Fibroblast of upper back skin (primary cell): ENCODE data around the gene CD247.

ENCODE experiments used
- DNase-seq: peaks from one replicate; pipeline ENCODE4 v3.0.0-alpha.2; 2013

The CD247 gene

DNA sequence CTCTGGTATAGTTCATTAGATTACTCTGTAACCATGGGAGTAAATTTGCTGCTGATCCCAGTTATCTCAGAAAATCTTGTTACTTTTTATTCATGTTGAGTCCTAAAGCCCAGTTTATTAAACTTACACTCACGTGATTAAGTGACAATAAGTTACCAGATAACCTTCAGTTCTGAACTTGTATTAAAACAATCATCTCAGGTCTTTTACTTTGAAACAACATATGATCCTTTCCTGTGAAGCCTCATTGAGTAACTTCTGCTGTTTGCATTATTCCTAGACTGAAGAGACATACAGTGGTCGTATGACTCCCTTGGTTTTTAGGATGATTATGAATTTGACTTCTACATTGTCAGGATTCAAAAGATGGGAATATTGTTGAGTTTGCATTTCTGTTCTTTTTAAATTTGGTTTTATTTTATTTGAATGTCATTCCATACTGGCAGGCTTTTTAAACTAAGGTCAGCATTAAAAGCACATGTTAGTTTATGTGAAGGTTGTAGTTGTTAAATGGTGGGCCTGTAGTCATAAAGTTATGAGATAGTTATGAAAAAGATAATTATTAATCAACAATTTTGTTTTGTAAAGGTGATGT is 117.9 kb downstream of the CD247 start:
- DNase-seq: no peak

DNA sequence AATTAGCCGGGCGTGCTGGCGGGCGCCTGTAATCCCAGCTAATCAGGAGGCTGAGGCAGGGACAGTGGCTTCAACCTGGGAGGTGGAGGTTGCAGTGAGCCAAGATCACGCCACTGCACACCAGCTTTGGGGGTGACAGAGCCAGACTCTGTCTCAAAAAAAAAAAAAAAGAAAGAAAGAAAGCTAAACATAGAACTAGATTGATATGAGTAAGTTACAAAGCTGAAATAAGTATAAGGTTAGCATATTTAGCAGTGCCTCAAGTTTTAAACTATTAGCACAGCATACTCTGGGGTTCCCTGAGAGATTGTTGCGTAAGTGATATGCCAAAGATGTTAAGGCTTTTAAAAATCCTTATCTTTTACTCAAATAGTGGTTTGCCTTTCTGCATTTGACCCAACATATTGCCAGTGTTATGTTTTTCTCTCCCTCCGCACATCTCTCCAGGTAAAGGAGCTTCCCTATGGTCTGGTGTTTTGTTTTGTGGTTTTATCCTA is 126.1 kb downstream of the CD247 start:
- no peak for DNase-seq

DNA sequence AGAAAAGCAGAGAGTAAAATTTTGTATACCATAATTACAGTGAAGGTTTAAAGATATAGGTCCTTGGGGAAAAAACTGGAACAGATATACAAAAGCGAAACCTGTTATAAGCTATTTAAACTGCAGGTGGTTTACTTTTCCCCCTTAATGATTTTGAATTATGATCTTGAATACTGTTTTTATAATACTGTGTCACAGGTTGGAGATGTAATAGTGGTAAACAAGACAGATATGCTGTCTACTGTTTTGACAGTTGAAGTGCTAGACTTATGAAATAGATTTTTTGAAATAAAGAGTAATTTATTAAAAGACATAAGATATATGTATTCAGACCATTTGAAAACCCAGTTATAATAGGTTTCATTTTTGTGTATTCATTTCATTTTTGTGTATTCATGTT is 129.4 kb downstream of the CD247 start:
- no peak for DNase-seq

DNA sequence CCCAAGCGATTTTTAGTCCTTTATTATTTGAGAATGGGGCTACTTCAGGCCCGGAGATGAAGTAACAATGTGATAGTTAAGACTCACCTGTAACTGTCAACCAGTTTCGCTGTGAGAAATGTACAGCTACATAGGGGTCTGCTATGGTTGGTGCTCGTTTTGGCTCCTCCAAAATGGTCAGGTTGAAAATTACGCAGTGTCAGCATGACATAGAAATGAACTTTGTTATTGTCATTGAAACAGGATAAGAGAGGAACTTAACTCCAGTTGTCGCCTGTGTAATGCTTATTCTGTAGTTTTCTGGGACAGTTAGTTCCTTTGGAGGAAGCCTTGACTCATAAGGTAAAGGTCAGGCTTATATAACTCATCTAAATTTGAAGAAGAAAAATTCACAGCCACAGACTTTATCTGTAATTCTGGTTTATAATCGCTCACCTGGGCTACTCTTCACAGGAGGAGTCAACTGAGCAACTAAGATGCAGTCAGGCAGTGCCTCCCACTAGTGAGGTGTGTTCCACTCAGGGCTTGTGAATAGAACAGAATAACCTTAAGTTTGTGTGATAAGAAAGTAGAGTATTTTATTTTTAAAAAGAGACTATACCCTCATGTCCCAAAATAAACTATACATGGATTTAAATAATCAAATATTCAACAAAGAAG is 130.9 kb downstream of the CD247 start:
- no peak for DNase-seq
